ENCODE results near the gene RGL4.
"Not testable (repeated sequence)": the region's sequence is repeated elsewhere in the genome, so short reads cannot be mapped to it uniquely, and the experiment has no call there.

Gene RGL4

DNA sequence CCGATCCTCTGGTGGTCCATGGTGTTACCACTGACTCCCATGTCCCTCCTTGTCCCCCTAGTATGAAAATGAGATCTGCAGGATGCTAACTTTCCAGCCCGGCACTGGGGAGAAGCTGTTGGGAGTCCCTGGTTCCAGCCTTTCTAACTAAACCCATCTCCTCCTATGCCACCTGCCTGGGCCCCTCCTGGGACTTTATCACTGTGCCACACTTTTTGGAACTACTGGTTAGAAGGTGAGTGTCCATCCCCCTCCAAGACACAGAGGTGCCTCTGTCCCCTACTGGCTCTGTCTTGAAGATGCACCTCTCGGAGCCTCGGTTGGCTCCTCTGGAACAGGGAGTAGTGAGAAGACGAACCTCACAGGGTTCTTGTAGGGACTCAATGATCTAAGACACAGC is at the start of gene RGL4:
Gene RGL4, plus strand, starts transcription at position 301 of the 400 bp plus-strand sequence. CDS start 1,018 bp downstream, outside the sequence.
- no peak for DNase-seq

DNA sequence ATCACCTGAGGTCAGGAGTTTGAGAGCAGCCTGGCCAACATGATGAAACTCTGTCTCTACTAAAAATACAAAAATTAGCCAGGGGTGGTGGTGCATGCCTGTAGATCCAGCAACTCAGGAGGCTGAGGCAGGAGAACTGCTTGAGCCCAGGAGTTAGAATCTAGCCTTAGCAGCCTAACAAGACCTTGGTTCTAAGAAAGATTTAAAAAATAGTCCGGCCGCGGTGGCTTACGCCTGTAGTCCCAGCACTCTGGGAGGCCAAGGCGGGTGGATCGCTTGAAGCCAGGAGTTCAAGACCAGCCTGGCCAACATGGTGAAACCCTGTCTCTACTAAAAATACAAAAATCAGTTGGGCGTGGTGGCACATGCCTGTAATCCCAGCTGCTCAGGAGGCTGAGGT is 44.3 kb upstream of the RGL4 start:
- not testable (repeated sequence) for DNase-seq

DNA sequence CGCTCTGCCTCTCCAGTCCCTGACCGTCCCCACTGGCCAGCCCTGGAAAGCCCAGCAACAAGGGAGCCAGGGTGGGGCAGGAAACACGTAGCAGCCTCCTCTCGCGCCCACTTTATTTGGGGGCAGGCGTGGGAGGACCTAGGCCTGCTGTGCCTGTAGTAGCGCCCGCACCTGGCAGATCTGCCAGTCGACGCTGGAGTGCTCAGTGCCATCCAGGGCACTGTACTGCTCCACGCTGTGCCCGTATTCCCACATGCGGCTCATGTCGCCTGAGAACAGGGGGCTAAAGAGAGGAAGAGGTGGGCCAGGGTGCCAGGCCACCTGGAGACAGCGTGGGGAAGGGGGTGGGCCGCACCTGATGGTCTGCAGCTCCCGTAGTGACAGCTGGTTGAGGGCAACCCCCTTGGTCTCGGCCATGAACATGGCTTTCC is 41.7 kb upstream of the RGL4 start:
- no peak for DNase-seq

DNA sequence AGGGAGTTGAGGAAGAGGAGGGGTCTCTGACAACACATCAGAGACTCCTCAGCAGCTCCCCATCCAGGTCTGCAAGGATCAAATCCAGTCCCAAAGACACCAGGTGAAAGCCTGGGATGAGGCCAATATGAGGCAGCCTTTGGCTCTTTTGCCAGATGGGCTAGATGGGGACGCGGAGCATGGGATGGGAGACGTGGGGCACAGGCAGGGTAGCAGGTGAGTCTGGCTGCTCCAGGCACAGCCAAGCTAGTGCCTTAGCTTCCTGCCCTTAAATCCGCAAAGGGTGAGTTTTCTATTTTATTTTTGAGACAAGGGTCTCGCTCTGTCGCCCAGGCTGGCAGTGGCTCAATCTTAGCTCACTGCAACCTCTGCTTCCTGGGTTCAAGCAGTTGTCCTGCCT is 39.1 kb upstream of the RGL4 start:
- no peak for DNase-seq

GRCh38 chr22:23652286-23652685 is 38.5 kb upstream of the RGL4 start:
- DNase-seq: no peak

DNA sequence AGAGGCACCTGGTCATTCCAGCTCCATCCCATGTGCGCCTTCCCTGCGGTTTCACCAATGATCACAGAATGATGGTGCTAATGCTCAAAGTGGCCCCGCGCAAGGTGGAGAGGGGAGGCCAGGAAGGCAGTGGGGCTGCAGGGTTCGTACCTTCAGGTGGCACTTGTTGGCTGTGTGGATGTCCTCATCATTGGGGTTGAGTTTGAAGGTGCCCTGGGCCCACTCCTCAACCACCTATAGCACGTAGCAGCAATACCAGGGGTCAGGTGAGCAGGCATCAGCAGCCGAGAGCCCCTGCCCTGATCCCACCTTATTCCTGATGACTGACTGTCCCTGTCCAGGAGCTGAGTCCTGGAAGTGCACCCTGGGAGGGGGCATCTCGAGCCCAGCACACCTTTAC is 38.1 kb upstream of the RGL4 start:
- DNase-seq: no peak

DNA sequence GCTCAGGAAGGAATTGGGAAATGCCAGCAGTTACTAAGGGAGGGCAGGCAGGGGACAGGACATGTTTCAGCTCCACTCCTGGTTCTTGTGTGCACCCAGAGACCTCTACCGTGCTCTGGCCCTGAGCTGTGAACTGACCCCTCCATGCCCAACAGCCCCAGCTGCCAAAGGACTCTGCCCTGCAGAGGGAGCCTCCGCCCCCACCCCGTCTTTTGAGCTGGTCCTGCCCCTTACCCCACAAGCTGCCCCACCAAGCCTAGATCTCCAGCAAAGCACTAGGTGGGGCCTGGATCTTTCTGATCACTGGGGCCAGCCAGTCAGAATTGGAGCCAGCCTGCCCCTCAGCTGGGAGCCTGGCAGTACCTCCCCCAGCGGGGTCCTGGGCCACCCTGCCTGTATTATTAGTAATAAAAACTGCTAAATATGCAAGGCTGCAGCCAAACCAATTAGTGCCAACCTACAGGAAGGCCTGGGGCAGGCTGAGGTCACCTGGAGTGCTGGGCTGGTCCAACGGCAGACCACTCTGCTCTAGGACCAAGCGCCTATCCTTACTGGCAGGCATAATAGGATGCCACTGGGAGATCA is 34.8 kb upstream of the RGL4 start:
- no peak for DNase-seq

DNA sequence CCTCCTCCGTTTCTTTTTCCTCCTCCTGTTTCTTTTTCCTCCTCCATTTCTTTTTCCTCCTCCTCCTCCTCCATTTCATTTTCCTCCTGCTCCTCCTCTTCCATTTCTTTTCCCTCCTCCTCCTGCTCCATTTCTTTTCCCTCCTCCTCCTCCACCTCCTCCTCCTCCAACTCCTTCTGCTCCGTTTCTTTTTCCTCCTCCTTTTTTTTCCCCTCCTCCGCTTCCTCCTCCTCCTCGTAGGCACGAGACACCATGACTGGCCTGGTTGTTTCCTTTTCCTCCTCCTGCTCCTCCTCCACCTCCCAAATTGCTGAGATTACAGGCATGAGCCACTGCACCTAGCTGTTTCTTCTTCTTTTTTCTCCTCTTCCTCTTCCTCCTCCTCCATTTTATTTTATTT is 33.1 kb upstream of the RGL4 start:
- no peak for DNase-seq

DNA sequence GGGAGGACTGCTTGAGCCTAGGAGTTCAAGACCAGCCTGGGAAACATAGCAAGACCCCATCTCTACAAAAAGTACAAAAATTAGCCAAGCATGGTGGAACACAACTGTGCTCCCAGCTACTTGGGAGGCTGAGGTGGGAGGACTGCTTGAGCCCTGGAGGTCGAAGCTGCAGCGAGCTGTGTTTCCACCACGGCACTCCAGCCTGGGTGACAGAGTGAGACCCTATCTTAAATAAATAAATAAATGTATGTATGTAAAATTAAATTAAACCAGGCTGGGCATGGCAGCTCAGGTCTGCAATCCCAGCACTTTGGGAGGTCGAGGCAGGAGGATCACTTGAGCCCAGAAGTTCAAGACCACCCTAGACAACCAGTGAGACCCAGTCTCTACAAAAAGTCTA is 30.4 kb upstream of the RGL4 start:
- DNase-seq: not testable (repeated sequence)

- no peak for DNase-seq
Measured at GRCh38 chr22:23670378-23671295, 20.2 kb upstream of the RGL4 start.

DNA sequence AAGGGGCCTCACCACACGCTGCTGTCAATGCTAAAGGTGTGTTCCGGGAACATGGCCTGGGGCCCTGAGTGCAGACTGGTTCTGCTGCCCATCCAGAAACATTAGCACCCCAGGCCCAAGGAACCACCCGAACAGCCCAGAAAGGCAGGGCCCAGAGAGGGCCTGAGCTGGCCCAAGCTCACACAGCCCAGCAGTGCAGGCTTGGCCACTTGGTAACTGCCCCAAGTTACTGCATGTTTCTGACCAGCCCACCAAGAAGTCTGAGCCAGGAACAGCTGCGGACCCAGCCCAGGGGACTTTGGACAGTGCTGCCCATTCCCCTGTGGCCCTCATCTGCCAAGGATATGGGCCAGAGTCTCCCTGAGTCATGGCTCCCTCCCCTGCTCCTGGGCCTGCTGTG is 19.4 kb upstream of the RGL4 start:
- not testable (repeated sequence) for DNase-seq

DNA sequence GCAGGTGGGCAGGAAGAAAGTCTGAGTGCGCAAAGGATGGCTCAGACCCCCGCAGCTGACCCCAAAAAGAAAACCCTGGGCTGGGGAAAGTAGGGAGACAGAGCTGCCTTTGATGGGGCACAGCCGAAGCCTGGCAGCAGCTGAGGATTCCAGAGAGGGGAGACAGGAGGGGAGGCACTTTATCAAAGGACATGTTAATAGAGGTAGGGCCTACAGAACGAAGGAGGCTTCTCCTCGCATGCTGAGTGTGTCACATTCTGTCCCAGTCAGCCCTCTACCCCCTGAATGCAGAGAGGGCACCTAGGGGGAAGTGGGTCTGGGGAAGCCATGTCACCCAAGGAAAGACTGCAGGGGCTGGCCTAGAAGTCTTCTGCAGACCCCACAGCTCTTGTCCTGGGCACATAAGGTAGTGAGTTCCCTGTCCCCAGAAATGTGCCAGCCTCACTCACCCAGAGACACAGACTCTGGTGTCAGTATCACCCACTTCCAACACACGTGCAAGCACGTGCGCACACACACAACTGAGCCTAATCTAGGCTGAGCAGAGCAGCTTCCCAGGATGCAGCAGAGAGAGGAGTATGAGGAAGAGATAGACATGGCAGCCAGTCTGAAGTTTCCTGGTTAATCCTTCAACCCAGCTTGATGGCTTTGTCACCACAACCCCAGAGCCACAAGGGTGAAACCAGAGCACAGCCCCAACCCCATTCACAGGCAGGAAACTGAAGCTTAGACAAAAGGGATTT is 18.3 kb upstream of the RGL4 start:
- DNase-seq: not testable (repeated sequence)

GRCh38 chr22:23673050-23673620 is 17.7 kb upstream of the RGL4 start:
- no peak for DNase-seq

DNA sequence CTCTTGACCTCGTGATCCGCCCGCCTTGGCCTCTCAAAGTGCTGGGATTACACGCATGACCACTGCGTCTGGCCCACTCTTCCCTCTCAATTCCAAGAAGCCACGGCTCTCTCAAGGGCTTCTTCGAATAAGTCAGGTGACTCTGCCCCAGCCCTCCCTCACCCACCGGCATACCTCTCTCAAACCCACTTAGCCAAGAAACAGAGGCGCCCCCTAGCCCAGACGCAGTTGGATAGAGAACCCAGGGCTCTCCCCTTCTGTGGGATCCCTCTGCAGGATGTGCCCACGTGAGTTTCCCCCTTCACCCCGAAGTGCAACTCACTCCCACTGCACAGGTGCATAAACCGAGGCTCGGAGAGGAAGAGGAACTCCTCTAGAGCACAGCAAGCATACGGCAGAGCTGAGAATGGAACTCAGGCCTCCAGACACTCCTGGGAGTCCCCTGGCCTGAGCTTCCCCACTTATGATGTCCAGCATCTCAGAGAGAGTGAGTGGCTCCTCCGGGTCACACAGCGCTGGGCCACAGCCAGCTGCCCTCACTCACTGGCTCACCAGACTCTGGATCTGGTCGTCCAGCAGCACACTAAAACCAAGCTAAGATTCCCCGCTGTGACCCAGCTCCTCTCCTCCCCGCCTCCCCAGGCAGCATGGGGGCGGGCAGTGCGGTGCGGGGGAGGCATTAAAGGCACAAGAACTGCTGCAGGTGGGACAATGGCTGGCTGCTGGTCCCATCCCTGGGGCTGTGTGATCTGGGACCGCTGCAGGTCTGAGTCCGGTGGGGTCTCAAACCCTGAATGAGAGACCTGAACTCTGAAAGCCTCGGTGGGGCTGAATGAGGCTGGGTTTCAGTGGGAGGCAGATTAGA is 16.8 kb upstream of the RGL4 start:
- DNase-seq: no peak

- DNase-seq: not testable (repeated sequence)
Measured at GRCh38 chr22:23674886-23675501, 15.8 kb upstream of the RGL4 start.

DNA sequence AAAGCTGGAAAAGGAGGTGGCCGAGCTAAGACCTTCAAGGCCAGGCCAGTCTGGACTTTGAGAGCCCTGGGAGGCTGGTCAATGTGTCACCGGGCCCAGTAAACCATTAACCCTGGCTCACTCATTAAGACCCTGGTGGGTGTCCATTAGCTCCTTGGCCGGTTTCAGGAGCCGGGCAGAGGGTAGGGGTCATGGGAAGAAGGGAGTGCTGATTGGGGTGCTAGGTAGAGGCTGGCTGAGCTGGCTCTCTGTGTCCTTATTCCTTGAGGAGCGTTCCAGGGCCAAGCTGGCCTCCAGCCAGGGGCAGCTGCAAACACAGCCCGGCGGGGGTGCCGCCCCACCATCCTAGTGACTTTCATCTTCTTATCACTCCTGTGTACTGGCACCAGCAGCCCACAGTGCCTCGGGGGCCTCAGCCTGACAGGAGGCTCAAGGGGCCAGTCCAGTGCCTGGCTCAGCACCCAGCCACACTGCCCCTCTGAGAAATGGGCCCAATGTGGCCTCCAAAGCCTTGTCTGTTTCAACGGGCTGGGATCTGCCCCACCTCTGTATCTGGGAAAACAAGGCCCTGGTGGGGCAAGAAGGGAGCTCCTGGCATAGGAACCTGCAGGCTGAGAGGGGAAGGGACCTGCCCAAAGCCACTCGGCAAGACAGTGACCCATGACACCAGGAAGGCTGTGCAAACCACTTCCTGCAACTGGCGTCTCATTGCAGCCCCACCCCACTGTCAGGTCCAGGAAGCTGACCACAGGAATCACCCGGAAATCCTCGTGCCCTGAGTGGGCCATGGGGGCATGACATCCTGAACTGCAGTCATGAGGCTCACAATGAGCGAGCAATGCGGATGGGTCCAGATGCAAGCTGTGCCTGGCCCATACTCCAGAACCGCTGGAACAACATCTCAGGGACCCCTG is 15.1 kb upstream of the RGL4 start:
- no peak for DNase-seq

- DNase-seq: not testable (repeated sequence)
Measured at GRCh38 chr22:23676841-23677700, 13.7 kb upstream of the RGL4 start.

DNA sequence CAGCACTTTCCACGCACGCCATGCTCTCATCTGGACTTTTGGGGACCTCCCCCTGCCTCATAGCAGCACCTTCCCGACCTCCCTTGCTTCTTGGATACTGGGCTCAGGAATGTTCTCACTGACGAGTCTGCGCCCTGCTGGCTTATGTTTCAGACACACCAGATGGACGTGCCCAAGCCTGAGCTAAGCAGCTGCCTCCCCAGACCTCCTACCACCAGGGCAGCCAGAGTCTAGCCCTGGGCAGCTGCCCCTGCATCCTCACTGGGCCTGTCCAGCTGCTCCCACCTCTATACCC is 13.2 kb upstream of the RGL4 start:
- DNase-seq: no peak

- DNase-seq: no peak
Measured at GRCh38 chr22:23678133-23678532, 12.7 kb upstream of the RGL4 start.

Data from NCI-H1048 (cell line).